OCI-M1 (cell line): Measurements from ENCODE around the gene KDM2B.

Source experiments
- DNase-seq: peaks from one replicate; lab custom pipeline; 2025; lab: John Stamatoyannopoulos, UW

The KDM2B gene

GRCh38 chr12:121430833-121431415, 149.9 kb downstream of the KDM2B start:
- no peak for DNase-seq

GRCh38 chr12:121428883-121429282, 151.9 kb downstream of the KDM2B start:
- DNase-seq = no peak

GRCh38 chr12:121427556-121428050, 153.2 kb downstream of the KDM2B start:
- DNase-seq = no peak

GRCh38 chr12:121424624-121424975, 156.2 kb downstream of the KDM2B start:
- DNase-seq = peak; percentile 40

- DNase-seq = no peak
These were observed 156.9 kb downstream of the KDM2B start for GRCh38 chr12:121423682-121424623.

- no peak for DNase-seq
These were observed 157.6 kb downstream of the KDM2B start for GRCh38 chr12:121423253-121423652.

- no peak for DNase-seq
These were observed 160.7 kb downstream of the KDM2B start for GRCh38 chr12:121420109-121420508.

- DNase-seq = no peak
These were observed 163.0 kb downstream of the KDM2B start for GRCh38 chr12:121417847-121418246.

- no peak for DNase-seq
These were observed 166.9 kb downstream of the KDM2B start for GRCh38 chr12:121413917-121414316.

- no peak for DNase-seq
These were observed 175.6 kb downstream of the KDM2B start for GRCh38 chr12:121405211-121405610.

- no peak for DNase-seq
These were observed 176.1 kb downstream of the KDM2B start for GRCh38 chr12:121404734-121405133.

- DNase-seq = no peak
These were observed 177.1 kb downstream of the KDM2B start for GRCh38 chr12:121403721-121404120.

- peak; percentile 65 for DNase-seq
These were observed 180.3 kb downstream of the KDM2B start for GRCh38 chr12:121400332-121401139.

GRCh38 chr12:121399391-121400331, 181.2 kb downstream of the KDM2B start, which contains the start of gene RNF34:
Gene RNF34 (plus strand): TSS chr12:121400118. CDS start chr12:121400213, 95 bp downstream.
- peak; percentile 99 for DNase-seq

GRCh38 chr12:121398355-121398754, 182.5 kb downstream of the KDM2B start:
- DNase-seq = no peak

GRCh38 chr12:121397521-121397920, 183.3 kb downstream of the KDM2B start:
- no peak for DNase-seq

GRCh38 chr12:121392325-121392716, 188.5 kb downstream of the KDM2B start:
- DNase-seq = no peak

- peak; percentile 90 for DNase-seq
These were observed 189.1 kb downstream of the KDM2B start for GRCh38 chr12:121391619-121392324.

- DNase-seq = no peak
These were observed 190.0 kb downstream of the KDM2B start for GRCh38 chr12:121390856-121391255.

- DNase-seq = peak; percentile 23
These were observed 192.3 kb downstream of the KDM2B start for GRCh38 chr12:121388421-121388981.
